ENCODE data around the gene SYCP3. TPM values are rescaled to one million over a fixed set of nuclear protein-coding genes. Genes with fewer than 3 reads are reported as not detected.
"Not testable (repeated sequence)": the region's sequence is repeated elsewhere in the genome, so short reads cannot be mapped to it uniquely, and the experiment has no call there.

The SYCP3 gene
- total RNA-seq, 1 donor from 2014 or later: not detected

DNA sequence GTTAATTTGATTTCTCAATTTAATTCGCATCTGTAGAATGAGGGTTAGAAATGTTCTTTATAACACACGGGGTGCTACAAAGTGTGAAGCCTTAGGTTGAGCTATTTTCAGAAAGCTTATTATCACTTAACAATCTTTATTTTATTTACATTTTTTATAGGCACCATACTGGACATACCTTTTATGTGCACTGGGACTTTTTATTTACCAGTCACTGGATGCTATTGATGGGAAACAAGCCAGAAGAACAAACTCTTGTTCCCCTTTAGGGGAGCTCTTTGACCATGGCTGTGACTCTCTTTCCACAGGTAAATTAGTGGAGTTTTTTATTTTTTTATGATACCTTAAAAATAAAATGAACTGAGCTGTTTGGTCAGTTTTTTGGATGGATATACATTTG, 25.3 kb downstream of the SYCP3 start:
- DNase-seq (ENCODE audit: low read depth in 2 of 2): no peak

DNA sequence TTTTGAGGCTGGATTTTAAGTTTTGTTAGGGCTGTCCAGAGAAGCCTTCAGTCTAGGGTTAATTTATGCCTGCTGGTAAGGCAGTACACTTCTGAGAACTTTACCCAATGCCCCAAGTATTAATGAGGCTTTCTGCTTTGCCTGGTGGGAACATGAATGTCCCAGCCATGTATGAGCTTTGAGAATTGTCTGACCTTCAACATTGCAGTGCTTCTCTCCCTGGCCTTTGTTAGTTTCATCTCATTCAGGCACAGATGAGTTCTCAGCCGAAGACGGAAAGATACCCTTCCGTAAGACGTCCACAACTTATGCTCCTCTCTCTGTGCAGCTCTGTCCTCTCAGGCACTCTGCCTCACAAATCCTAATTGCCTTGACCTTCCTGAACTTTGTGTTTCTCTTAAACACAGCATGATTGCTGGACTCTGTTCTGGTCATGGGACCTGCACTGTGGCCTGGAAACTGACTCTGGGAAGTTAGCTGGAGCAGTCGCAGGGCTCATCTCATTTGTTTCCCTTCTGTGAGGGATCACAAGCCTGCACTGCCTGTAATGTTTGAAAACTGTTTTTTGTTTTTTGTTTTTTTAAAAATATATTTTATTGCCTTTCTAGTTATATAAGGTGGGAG, 26.1 kb downstream of the SYCP3 start:
- peak in 1 of 2 donors; percentile 1 for DNase-seq (ENCODE audit: low read depth in 2 of 2)

DNA sequence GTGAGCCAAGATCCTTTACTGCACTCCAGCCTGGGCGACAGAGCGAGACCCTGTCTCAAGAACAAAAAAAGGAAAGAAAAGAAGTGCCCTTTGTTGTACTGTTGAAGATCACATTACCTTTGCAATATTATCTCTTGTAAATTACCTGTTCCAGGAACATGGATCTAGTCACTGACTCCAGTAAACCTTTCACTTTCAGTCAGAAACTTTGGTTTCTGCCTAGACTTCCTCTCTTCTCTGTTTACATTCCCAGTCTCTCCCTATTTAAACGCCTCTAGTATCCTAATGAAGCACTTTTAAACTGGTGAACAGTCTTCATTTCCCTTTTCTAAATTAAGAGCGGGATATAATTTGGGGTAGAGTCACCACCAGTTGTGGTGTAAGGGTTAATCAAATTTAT, 29.0 kb downstream of the SYCP3 start:
- no peak for DNase-seq (ENCODE audit: low read depth in 2 of 2)

DNA sequence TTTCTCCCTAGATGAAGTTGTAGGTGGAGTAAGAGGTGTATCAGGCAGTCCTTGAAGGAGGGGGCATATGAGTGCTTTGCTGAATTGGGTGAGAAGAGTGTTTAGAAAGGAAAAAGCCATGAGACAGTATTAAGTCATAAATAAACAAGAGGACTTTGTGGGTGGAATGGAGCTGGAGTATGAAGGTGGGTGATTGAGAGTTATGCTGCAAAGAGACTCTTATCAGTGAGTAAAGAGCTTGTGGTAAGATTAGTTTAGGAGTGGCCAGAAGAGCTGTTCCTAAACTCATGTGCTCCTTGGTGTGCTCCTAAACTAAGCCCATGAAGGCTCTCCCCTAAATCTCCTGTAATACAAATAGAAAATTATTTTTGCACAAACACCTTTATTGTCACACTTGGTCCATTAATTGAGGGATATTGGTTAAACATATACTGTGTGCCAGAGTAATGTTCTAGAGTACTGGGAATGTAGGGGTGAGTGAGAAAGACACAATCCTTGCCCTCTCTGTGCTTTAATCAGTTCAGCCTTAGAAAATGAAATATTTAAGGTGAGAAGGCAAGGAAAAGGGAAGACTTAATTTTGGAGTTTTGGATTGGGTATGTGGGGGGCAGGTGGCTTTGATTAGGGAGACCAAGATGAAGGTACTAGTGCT, 32.0 kb downstream of the SYCP3 start:
- DNase-seq (ENCODE audit: low read depth in 2 of 2): no peak

DNA sequence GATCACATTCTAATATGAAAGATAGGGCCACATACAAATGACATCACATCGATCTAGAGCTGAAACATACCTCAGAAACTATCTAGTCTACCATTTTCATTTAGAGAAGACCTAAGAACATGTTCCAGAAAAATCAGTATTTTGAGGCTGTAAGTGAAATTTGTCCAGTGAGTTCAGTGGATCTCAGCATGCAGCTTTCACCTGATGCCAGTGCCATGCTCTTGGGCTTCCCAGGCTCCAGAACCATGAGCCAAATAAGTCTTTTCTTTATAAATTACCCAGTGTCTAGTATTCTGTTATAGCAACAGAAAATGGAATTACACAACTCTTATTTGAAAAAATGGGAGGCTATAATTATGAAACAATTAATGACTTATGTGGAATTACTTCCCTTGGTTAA, 32.9 kb downstream of the SYCP3 start:
- DNase-seq (ENCODE audit: low read depth in 2 of 2): no peak

DNA sequence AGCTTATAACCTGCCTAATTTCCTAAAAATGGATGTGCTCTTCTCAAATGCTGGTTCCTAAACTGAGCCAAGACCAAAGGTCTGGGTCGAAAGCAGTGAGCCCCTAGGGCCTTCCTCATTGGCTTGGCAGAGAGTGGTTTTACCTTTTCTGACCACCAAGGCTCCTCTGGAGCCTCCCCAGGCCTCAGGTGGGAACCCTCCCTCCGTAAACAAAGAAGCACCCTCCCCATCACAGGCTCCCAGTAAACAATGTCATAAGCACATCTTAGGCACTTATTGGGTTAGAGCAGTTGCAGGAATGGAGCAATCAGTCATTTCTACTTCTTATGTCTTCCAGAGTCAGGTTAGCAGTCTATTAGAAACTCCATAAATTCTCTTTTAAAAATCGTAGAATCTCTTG, 35.8 kb downstream of the SYCP3 start:
- DNase-seq (ENCODE audit: low read depth in 2 of 2): no peak

DNA sequence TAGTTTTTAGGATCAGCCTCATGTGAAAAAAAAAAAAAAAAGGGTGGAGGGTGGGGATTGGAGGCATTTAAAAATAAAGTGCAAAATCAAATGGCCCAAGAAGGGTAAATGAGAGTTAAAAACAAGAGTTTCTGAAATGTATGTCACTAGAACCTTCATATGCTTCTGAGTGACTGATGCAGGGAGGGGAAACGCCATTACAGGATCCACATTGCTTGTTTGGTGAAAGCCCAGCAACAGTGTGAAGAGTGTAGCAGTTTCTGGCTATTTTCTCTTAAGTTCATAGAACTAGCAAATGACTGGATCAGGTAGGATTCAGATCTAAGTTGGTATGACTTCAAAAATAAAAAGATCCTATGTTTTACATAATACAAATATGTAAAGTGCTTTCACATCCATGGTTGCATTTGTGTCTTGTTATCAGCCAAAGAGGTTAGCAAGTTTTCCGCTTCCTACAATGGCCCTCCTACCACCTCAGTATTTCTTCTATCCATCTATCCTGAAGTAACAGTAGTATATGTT, 38.9 kb downstream of the SYCP3 start:
- no peak for DNase-seq (ENCODE audit: low read depth in 2 of 2)

DNA sequence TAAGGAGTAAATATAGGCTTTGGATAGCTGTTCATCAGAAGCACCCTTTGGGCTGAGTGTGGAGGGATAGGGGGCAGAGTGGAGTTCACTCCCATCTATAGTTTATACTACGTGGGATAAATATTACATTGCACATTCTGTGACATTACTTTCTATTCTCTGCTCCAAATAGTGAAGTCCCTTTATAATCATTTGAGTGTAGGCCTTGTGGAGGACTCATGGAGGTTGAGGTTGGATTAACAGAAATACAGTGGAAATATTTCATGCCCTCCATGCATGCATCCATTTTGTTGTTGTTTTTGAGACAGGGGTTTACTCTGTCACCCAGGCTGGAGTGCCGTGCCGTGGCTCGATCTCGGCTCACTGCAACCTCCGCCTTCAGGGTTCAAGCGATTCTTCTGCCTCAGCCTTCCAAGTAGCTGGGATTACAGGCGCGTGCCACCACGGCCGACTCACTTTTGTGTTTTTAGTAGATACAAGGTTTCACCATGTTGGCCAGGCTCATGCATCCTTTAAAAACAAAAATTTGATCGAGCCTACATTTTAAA, 40.4 kb downstream of the SYCP3 start:
- DNase-seq (ENCODE audit: low read depth in 2 of 2): peak in 1 of 2 donors; percentile 15

DNA sequence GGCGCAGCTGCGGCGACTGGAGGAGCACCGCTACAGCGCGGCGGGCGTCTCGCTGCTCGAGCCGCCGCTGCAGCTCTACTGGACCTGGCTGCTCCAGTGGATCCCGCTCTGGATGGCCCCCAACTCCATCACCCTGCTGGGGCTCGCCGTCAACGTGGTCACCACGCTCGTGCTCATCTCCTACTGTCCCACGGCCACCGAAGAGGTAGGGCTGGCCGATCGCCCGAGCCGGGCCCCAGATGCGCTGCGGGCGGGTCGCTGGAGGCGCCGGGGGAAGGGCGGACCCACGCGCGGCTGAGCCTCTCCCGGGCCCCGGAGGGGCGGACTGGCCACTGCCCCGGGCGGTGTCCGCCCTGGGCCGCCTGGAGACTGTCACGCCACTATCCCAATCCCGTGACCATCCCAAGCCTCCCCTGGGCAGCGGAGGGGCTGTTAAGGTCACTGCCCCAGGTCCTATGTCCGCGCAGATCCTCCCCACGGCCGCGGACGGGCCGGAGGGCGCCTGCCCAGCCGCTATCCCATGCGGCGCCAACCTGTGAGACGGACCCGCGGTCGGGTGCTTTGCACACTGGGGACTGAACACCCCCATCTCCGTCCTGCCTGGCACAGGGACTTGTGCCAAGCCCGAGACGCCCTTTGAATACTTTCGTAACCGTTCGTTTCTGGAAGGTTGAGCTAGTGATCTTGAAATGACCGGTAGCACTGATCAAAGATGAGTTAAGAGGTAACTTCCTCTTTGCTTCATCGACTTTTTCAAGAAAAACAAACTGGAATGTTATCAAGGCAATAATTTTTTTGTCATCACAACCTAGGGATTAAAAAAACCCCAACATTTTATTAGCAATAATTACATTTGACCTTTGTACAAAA, 41.1 kb downstream of the SYCP3 start:
- DNase-seq (ENCODE audit: low read depth in 2 of 2): peak in 1 of 2 donors; percentile 20

DNA sequence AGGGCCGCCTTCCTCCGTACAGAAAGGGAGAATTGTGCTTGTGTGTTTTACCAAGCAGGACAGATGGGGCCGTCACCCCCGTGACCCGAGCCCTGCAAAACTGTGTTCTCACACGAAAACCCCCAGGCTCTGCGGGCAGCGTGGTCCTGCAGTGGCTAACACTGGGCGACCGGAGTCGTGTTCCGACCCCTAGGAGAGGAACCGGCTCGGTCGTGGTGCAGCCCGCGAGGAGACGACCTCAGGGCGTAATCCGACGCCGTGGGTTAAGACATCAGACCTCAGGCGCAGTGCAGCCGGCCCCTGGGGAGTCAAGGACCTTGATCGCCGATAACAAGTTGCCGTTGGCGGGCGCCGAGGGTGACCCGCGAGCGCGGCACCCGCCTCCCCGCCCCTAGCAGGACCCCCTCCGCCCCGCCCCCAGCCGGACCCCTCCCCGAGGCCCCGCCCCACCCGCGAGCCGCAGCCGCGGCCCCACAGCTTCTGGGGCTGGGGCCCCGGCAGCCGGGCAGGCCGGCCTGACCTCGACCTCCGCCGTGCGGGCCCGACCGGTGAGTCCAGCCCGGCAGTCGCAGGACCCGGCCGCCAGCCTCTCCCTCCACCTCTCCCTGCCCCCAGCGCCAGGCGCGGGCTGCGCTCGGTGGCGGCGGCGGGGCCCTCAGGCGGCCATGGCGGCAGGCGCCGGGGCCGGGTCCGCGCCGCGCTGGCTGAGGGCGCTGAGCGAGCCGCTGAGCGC, 41.9 kb downstream of the SYCP3 start, which contains the start of gene CHPT1:
TSS of gene CHPT1 (plus strand) at position 444 of the 733 bp plus-strand sequence. CDS start at position 666, 222 bp downstream.
- peak in 1 of 2 donors; percentile 50 for DNase-seq (ENCODE audit: low read depth in 2 of 2)

DNA sequence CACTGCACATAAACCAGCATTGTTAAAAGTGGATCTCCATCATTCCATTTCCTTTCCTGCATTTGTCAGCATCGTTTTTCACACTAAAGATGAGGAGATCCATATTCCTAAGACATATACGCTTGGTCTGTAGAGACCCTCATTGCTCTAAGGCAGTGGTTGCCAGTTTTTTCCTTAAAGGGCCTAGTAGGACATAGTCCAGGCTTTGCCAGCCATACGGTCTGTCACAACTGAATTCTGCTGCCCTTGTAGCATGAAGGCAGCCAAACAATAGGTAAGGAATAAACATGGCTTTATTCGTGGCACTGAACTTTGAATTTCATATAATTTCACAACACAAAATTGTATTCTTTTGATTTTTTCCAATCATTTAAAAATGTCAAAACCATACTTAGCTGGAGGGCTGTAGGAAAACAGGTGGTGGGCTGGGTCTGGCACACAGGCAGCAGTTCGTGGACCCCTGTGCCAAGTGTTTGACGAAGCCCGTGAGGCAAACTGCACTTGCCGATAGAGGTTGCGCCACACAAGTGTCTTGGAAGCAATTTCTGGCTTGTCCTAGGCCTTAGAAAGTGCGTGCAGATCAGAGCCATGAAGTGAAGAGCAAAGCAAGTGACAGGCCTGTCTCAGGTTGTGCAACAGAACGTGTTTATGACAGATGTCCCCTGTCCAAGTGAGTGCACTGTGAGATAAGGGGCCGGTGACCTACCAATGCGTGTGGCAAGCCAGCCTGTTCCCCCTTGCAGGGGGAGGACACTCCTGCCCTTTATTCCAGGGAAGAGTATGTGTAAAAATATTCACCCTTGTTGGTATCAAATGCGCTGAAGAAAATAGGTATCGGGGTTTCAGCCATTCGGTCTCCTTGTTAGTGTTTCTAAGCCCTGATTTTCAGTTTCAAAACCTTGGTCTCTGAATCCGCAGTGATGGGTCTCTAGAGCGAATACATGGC, 42.7 kb downstream of the SYCP3 start:
- peak in 1 of 2 donors; percentile 1 for DNase-seq (ENCODE audit: low read depth in 2 of 2)

DNA sequence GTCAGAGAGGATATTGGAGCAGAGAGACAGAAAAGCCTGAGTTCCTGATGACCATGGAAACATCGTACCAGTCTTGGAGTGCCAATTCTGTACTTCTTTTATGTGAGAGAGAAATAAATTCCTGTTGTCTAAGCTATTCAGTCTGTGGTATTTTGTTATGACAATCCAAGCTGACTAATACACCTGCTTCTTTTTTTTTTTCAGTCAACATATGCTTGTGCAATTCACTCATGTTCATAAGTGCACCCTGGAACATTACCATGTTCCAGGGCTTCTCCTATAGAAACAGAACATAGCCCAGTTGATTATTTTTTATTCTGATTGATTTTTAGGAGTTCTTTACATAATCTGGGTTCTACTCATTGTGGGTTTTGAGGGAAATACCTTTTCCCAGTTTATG, 43.6 kb downstream of the SYCP3 start:
- DNase-seq (ENCODE audit: low read depth in 2 of 2): no peak

DNA sequence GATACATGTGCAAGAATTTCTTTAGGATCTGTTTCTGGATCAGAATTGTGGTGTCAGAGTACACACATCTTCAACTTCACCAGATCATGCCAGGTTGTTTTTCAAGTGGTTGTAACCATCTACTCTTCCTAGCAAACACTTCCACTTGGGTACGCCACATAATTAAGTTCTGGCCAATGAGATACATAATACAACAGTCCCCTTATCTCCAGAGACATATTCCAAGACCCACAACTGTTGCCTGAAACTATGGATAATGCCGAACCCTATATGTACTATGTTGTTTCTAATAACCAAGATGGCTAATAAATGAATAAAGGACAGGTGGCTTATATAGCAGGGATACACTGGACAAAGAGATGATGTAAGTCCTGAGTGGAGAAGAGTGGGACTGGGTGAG, 44.3 kb downstream of the SYCP3 start:
- no peak for DNase-seq (ENCODE audit: low read depth in 2 of 2)

DNA sequence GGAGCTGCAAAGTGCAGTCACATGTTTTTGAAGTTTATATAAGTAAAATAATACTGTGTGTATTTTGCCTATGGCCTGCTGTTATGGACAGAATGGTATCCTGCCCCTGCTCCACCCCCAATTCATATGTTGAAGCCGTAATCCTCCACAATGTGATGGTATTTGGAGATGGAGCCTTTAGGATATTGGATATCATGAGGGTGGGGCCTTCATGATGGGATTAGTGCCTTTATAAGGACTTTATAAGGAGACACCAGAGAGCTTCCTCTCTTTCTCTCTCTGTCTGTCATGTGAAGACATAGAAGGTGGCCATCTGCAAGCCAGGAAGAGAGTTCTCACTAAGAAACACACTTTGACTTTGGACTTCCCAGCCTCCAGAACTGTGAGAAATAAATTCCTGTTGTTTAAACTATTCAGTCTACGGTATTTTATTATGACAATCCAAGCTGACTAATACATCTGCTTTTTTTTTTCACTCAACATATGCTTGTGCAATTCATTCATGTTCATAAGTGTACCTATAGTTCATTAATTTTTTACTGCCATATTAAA, 44.9 kb downstream of the SYCP3 start:
- DNase-seq (ENCODE audit: low read depth in 2 of 2): no peak

DNA sequence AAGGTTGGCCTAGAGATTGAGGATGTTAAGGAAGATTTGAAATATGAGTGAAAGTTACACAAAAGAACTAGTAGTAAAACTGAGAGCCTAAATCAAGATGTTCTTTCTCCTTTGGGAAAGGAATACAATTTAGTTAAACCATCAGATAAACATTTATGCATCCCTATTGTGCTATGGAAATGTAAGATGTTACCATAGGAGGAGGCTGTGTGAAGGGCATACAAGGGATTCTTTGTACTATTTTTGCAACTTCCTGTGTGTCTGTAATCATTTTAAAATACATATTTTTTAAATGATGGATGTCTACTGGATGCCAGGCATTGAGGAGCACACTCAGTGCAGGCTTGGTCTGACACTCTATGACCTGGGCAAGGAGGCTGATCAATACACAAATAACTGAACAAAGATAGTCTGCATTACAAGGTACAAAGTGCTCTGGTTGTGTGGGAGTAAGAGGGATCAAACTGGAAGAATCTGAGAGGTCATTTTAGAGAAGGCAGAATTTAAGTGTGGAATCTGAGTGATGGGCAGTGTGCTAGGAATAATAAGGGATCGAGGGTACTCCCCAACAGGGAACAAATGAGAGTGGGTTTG, 47.7 kb downstream of the SYCP3 start:
- no peak for DNase-seq (ENCODE audit: low read depth in 2 of 2)

DNA sequence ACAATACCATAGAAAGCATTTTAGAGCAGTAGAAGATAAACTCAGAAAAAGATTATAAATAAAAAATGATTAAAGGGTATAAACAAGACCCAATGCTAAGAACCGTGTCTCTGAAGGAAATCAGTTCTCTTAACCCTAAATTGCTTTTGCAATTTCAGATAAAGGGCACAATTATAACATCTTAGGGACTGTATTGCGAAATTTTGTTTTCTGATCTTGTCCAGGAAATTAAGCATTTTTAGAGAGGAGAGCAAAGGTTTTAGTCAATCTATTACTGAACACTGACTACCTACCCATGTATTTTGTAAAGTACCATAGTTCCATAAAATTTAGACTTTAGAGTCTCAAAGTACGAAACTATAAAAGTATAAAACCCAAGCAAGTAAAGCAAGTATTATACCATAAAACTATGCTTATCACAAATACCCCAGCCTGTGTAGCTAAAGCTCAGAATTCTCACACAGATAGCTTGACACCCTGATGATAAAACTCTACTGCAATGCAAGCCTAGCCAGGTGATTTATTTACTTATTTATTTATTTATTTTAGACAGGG, 48.6 kb downstream of the SYCP3 start:
- no peak for DNase-seq (ENCODE audit: low read depth in 2 of 2)

DNA sequence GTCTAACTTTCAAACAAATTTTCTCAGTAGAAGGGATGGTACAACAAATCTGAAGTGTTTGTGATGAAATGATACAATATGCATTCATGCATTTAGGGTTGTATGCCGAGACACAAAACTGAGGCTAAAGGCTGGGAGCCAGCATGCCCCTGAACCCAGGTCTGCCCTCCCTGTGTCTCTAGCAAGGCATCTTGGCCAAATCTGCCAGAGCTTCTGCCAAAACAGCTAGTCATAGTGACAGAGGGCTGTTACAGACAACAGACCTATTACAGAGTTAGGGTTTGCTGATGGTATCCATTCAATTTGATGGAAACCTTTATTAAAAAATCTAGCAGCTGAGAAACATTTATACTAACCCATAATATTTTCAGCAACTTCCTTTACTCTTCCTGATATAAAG, 53.1 kb downstream of the SYCP3 start:
- DNase-seq (ENCODE audit: low read depth in 2 of 2): no peak

DNA sequence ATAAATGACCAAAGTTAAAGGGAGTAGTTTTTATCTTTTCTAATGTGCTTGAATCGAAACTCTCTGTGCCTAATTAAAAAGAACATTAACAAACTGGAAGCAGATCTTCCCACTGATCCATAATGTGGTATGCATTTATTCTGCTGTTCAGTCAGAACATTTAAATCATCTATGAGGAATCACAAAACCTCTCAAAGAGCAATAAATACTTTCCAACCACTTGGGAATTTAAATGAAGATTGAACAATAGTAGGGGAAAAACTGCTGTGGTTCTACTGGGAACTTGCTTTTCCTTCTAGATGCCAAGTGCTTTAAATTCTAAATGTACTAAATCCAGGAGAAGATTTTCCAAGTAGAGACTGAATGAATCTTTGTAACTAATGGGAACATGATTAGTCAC, 54.2 kb downstream of the SYCP3 start:
- no peak for DNase-seq (ENCODE audit: low read depth in 2 of 2)

DNA sequence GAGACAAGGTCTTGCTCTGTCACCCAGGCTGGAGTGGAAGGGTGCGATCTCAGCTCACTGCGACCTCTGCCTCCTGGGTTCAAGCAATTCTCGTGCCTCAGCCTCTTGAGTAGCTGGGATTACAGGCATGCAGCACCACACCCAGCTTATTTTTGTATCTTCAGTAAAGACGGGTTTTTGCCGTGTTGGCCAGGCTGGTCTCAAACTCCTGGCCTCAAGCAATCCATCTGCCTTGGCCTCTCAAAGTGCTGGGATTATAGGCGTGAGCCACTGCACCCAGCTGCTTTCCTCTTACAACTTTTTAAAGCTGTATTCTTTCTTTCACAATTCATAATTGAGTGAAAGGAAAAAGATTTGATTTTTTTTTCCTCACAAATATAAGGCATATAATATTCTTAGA, 57.6 kb downstream of the SYCP3 start:
- not testable (repeated sequence) for DNase-seq (ENCODE audit: low read depth in 2 of 2)

All from dermis microvascular lymphatic vessel endothelial cell (primary cell).